Endothelial cell of umbilical vein (primary cell): ENCODE measurements around the gene CIP2A. TPM values are rescaled to one million over a fixed set of nuclear protein-coding genes. Genes with fewer than 3 reads are reported as not detected.

Experiments used
- BruUV-seq: library from RNA; stranded (reverse); fragments of 400-500 nt; replicated peaks from 2 replicates; lab custom pipeline; 2021; lab: Mats Ljungman, UMichigan
- CTCF ChIA-PET: fragments of 300-600, 350-600 bp; sonication (Branson Sonifier 250); formaldehyde crosslinking; loops from one replicate; lab custom pipeline; 2021; ENCODE audit warnings: antibody characterized with exemption, inconsistent platforms; lab: Charles Lee
- POLR2A ChIA-PET: fragments of 300-600, 350-600 bp; sonication (Branson Sonifier 250); formaldehyde crosslinking; loops from one replicate; lab custom pipeline; 2021; ENCODE audit warnings: antibody characterized with exemption, inconsistent platforms; lab: Charles Lee
- DNase-seq: peaks from one replicate; pipeline ENCODE4 v3.0.0-alpha.2; 2011; ENCODE audit warnings: low read depth, low spot score
- FAIRE-seq: peaks from 2 replicates; lab custom pipeline; 2011; peaks lifted over from hg19 to GRCh38; lab: Jason Lieb, UNC
- H2AFZ ChIP-seq: 2 replicates; pipeline ENCODE4 v1.6.0; 2012; ENCODE audit warnings: low read depth, low read length, control low read depth, inconsistent platforms
- H3K27ac ChIP-seq: 2 replicates; pipeline ENCODE4 v1.5.1; 2011; ENCODE audit warnings: low read depth, mild to moderate bottlenecking, control low read depth, low read length, moderate library complexity; ENCODE audit not compliant: insufficient read depth
- H3K27me3 ChIP-seq, 2 experiments: 2 replicates each; pipeline versions ENCODE4 v1.6.0 to v1.6.1; 2011; ENCODE audit warnings: low read length in 2 of 2, mixed read lengths in 1 of 2; ENCODE audit not compliant: control insufficient read depth in 2 of 2, insufficient read depth in 2 of 2
- H3K36me3 ChIP-seq, 2 experiments: 2 replicates in 1 of 2; 3 replicates in 1 of 2; pipeline ENCODE4 v1.5.1; 2011; ENCODE audit warnings: low read length in 2 of 2, mild to moderate bottlenecking in 1 of 2, moderate library complexity in 1 of 2; ENCODE audit not compliant: control insufficient read depth in 2 of 2, insufficient read depth in 2 of 2; ENCODE audit errors: extremely low read depth in 1 of 2
- H3K4me1 ChIP-seq: 3 replicates; pipeline ENCODE4 v1.5.1; 2011; ENCODE audit warnings: mild to moderate bottlenecking, low read length; ENCODE audit not compliant: control insufficient read depth, insufficient read depth; ENCODE audit errors: extremely low read depth
- H3K4me2 ChIP-seq: 2 replicates; pipeline ENCODE4 v1.6.1; 2011; ENCODE audit warnings: low read length, control low read depth, mixed read lengths; ENCODE audit not compliant: insufficient read depth
- H3K4me3 ChIP-seq, 3 experiments: fragments of 200-600 bp in 1 of 3; sonication (generic), shearing (Covaris generic) in 1 of 3; replicated peaks in 1 of 3; 2 replicates each; pipeline ENCODE4 v1.5.1; 2011 to 2016; ENCODE audit warnings: control low read depth in 3 of 3, low read length in 3 of 3, mild to moderate bottlenecking in 2 of 3, inconsistent platforms in 1 of 3, low read depth in 1 of 3, moderate library complexity in 1 of 3; ENCODE audit not compliant: insufficient read depth in 1 of 3
- H3K79me2 ChIP-seq: 2 replicates; pipeline ENCODE4 v1.6.0; 2012; ENCODE audit warnings: low read length, inconsistent platforms; ENCODE audit not compliant: control insufficient read depth, insufficient read depth
- H3K9ac ChIP-seq: replicated peaks from 2 replicates; pipeline ENCODE3; 2011; ENCODE audit warnings: low read length, control low read depth; ENCODE audit not compliant: insufficient read depth; ENCODE audit errors: extremely low read depth
- H3K9me1 ChIP-seq: replicated peaks from 3 replicates; pipeline ENCODE4 v1.6.0; 2011; ENCODE audit warnings: mild to moderate bottlenecking, low read length; ENCODE audit not compliant: control insufficient read depth, insufficient read depth; ENCODE audit errors: extremely low read depth
- H3K9me3 ChIP-seq: replicated peaks from 2 replicates; pipeline ENCODE4 v1.5.1; 2012; ENCODE audit warnings: low read length, inconsistent platforms; ENCODE audit not compliant: control insufficient read depth, insufficient read depth
- H4K20me1 ChIP-seq: replicated peaks from 2 replicates; pipeline ENCODE3; 2011; ENCODE audit warnings: mild to moderate bottlenecking, low read length; ENCODE audit not compliant: control insufficient read depth, insufficient read depth; ENCODE audit errors: extremely low read depth
- CTCF ChIP-seq, 2 donors: IDR thresholded peaks; 1 replicate in 1 of 2; 2 replicates in 1 of 2; pipeline ENCODE4 v1.5.1; 2011; ENCODE audit warnings: low read length in 2 of 2, mild to moderate bottlenecking in 2 of 2, moderate library complexity in 2 of 2, control low read depth in 1 of 2, inconsistent platforms in 1 of 2, low read depth in 1 of 2; ENCODE audit not compliant: insufficient read depth in 1 of 2; ENCODE audit errors: extremely low read depth in 1 of 2
- EZH2 ChIP-seq: IDR thresholded peaks from 2 replicates; pipeline ENCODE4 v1.6.1; 2012; ENCODE audit warnings: borderline replicate concordance, low read depth, mild to moderate bottlenecking, moderate library complexity, low read length, inconsistent platforms; ENCODE audit not compliant: severe bottlenecking
- FOS ChIP-seq: IDR thresholded peaks from 2 replicates; pipeline ENCODE4 v1.6.1; 2011; ENCODE audit warnings: mild to moderate bottlenecking, low read length, moderate library complexity, borderline replicate concordance; ENCODE audit not compliant: insufficient read depth
- GATA2 ChIP-seq: IDR thresholded peaks from 2 replicates; pipeline ENCODE4 v1.7.0; 2011; ENCODE audit warnings: low read depth, mild to moderate bottlenecking, moderate library complexity, mixed read lengths, low read length; ENCODE audit not compliant: insufficient read length, insufficient read depth
- JUN ChIP-seq: IDR thresholded peaks from 2 replicates; pipeline ENCODE4 v1.6.1; 2011; ENCODE audit warnings: borderline replicate concordance, low read depth; ENCODE audit not compliant: insufficient read length, insufficient read depth
- MAX ChIP-seq: IDR thresholded peaks from 2 replicates; pipeline ENCODE4 v1.6.1; 2011; ENCODE audit not compliant: insufficient read depth, insufficient read length
- MYC ChIP-seq: IDR thresholded peaks from one replicate; pipeline ENCODE4 v1.6.1; 2011; ENCODE audit warnings: mild to moderate bottlenecking, low read depth, low read length
- POLR2A ChIP-seq: IDR thresholded peaks from 2 replicates; pipeline ENCODE4 v1.6.1; 2012; ENCODE audit warnings: low read depth, mild to moderate bottlenecking, control low read depth, low read length
- POLR2AphosphoS5 ChIP-seq: IDR thresholded peaks from 2 replicates; pipeline ENCODE4 v1.6.1; 2012; ENCODE audit warnings: low read depth, mild to moderate bottlenecking, control low read depth, low read length, moderate library complexity; ENCODE audit not compliant: insufficient read depth
- dilution Hi-C: fragments of 300-500 bp; cut with MboI; formaldehyde crosslinking; loops from one replicate; pipeline ENCODE4 v1.15.0; 2019; ENCODE audit warnings: low sequenced_read_pairs; ENCODE audit not compliant: extremely low pct_ligation_motif_present
- intact Hi-C: fragments of 100-400 bp; cut with micrococcal nuclease; formaldehyde crosslinking; loops from one replicate; pipeline ENCODE4 v1.10.0; 2022
- polyA plus RNA-seq, 4 experiments: library from polyadenylated mRNA; depleted of rRNA in 3 of 4; stranded (reverse) in 3 of 4; unstranded in 1 of 4; fragments of >200 nt; gene quantifications; 2 replicates each; pipeline versions ENCODE4 v1.2.1 to v1.2.3, GENCODE V29; 2011 to 2012; ENCODE audit warnings: missing spikeins in 1 of 4
- total RNA-seq: library from RNA; stranded (reverse); gene quantifications from 2 replicates; pipeline ENCODE4 v1.2.3, GENCODE V29; 2021

The CIP2A gene
- total and polyA plus RNA-seq, 2 donors (not counting 3 experiments of a cell fraction or from before 2014, with no cell fraction given) = 9.4 to 33.7 TPM

DNA sequence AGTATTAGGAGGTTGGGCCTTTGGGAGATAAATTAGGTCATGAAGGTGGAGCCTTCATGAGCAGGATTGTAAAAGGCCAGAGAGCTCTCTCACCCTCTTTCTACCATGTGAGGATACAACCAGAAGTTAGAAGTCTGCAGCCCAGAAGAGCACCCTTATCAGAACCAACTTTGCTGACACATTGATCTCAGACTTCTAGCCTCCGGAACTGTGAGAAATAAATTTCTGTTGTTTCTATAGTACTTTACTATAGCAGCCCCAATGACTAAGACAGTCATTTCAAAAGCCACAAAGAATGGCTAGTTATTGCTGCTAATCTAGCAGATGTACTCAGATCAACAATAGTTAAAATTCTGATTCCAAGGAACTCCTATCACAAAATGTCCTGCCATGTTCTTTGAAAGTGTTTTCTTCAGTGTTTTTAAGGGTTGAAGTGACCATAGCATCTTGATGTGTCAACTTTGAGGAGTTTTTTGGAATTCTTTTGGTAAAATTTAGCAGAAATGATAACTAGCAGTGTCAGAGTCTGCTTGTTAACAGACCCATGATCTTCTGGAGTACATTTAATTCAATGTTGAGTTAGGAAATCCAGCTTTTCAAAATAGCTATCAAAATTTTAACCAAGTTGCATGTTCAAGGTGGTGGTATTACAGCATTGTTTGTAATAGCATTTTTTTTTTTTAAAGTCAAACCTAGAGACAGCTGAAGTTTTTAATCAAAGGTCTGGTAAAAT is 10.6 kb upstream of the CIP2A start:
- no peak for DNase-seq
- H3K4me2 ChIP-seq = no peak overlapping the region
- H3K4me3 ChIP-seq = no peak overlapping the region
- H3K9ac ChIP-seq = no peak overlapping the region
- no peak for FAIRE-seq
- intact Hi-C loops = no loop called here
- H3K9me3 ChIP-seq = no peaks in the 10 kb centered on the region
- ChIA-PET CTCF (no interaction called here), POLR2A (no interaction called here)
- no TSS peak for BruUV-seq
- no peaks in the 10 kb centered on the region for H3K9me1 ChIP-seq
- H3K27ac ChIP-seq = no peak overlapping the region
- TF ChIP-seq POLR2A = no peak
- TF ChIP-seq FOS = no peak
- TF ChIP-seq JUN = no peak
- no peak for TF ChIP-seq MYC
- TF ChIP-seq GATA2 = no peak
- no peak for TF ChIP-seq EZH2
- no peak for TF ChIP-seq POLR2AphosphoS5
- no peak for TF ChIP-seq CTCF (IDR thresholded peaks at IDR 0.05; ENCODE audit: extremely low read depth in 1 of 2, insufficient read depth in 1 of 2, low read depth in 1 of 2, low read length in 2 of 2)
- no peak for TF ChIP-seq MAX
- no peaks in the 10 kb centered on the region for H3K36me3 ChIP-seq
- H4K20me1 ChIP-seq = no peaks in the 10 kb centered on the region
- peaks cover 10% of the 10 kb centered on the region for H3K4me1 ChIP-seq
- H3K27me3 ChIP-seq = no peaks in the 10 kb centered on the region
- no peaks in the 10 kb centered on the region for H3K79me2 ChIP-seq
- no peak overlapping the region for H2AFZ ChIP-seq
- dilution Hi-C loops = no loop called here
